Vagina (tissue), 2 donors: ENCODE results near the gene GDA.

Experiments used
- POLR2A ChIP-seq, 2 donors: fragments of 450-650 bp; IDR thresholded peaks; one replicate each; pipeline ENCODE4 v1.6.1; 2017; ENCODE audit warnings: antibody characterized with exemption in 2 of 2, mild to moderate bottlenecking in 2 of 2, moderate library complexity in 2 of 2
- TF ChIP-seq, protein P1 (sequence below), 3 experiments: fragments of 450-650 bp in 2 of 3; fragments of 200-600 bp in 1 of 3; sonication (generic) in 1 of 3; IDR thresholded peaks; one replicate each; pipeline ENCODE4 v1.5.1; 2017 to 2019; ENCODE audit warnings: antibody characterized with exemption in 3 of 3, mild to moderate bottlenecking in 2 of 3, moderate library complexity in 2 of 3

DNA sequence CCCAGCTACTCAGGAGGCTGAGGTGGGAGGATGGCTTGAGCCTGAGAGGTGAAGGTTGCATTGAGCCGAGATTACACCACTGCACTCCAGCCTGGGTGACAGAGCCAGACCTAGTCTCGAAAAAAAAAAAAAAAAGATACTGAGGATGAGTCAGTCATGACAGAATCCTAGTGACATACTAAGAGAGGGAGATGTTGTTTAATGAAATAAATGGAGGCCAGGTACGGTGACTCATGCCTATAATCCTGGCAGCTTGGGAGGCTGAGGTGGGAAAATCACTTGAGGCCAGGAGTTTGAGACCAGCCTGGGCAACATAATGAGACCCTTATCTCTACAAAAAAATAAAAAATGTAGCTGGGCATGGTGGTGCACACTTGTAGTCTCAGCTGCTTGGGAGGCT, 108.6 kb downstream of the GDA start:
- TF ChIP-seq, protein P1, sequence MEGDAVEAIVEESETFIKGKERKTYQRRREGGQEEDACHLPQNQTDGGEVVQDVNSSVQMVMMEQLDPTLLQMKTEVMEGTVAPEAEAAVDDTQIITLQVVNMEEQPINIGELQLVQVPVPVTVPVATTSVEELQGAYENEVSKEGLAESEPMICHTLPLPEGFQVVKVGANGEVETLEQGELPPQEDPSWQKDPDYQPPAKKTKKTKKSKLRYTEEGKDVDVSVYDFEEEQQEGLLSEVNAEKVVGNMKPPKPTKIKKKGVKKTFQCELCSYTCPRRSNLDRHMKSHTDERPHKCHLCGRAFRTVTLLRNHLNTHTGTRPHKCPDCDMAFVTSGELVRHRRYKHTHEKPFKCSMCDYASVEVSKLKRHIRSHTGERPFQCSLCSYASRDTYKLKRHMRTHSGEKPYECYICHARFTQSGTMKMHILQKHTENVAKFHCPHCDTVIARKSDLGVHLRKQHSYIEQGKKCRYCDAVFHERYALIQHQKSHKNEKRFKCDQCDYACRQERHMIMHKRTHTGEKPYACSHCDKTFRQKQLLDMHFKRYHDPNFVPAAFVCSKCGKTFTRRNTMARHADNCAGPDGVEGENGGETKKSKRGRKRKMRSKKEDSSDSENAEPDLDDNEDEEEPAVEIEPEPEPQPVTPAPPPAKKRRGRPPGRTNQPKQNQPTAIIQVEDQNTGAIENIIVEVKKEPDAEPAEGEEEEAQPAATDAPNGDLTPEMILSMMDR (IDR thresholded peaks at IDR 0.05): no peak
- TF ChIP-seq POLR2A (IDR thresholded peaks at IDR 0.05): no peak
